Heart left ventricle (tissue), 16 donors: ENCODE data around the gene ITGB8. TPM values are rescaled to one million over a fixed set of nuclear protein-coding genes. Genes with fewer than 3 reads are reported as not detected.

Experiments
- ATAC-seq, 4 donors: fragments of 200-7000 bp; cut with Tn5 transposase; one replicate each; pipeline ENCODE4 v1.9.1; 2020 to 2022; ENCODE audit warnings: moderate library complexity in 4 of 4, mild to moderate bottlenecking in 3 of 4, moderate number of reproducible peaks in 1 of 4
- DNase-seq, 5 donors: peaks; one replicate each; pipeline ENCODE4 v3.0.0-alpha.2; 2020
- H3K27ac ChIP-seq, 12 donors: fragments of 200-600 bp; sonication (generic) in 4 of 12; one replicate each; pipeline versions ENCODE4 v1.5.0 to v1.8.0; 2016 to 2022; ENCODE audit warnings: mild to moderate bottlenecking in 2 of 12
- H3K27me3 ChIP-seq, 9 donors: fragments of 200-600 bp; sonication (generic) in 2 of 9; one replicate each; pipeline versions ENCODE4 v1.5.1 to v1.8.0; 2016 to 2022; ENCODE audit warnings: mild to moderate bottlenecking in 3 of 9
- H3K36me3 ChIP-seq, 9 donors: fragments of 200-600 bp; sonication (generic) in 2 of 9; one replicate each; pipeline versions ENCODE4 v1.5.0 to v1.8.0; 2018 to 2022; ENCODE audit warnings: mild to moderate bottlenecking in 2 of 9
- H3K4me1 ChIP-seq, 12 donors: fragments of 200-600 bp; sonication (generic) in 4 of 12; one replicate each; pipeline versions ENCODE4 v1.5.0 to v1.8.0; 2016 to 2022; ENCODE audit warnings: mild to moderate bottlenecking in 3 of 12
- H3K4me3 ChIP-seq, 12 donors: fragments of 200-600 bp; sonication (generic) in 4 of 12; one replicate each; pipeline versions ENCODE4 v1.5.0 to v1.8.0; 2017 to 2022; ENCODE audit warnings: mild to moderate bottlenecking in 9 of 12, moderate library complexity in 4 of 12
- H3K9me3 ChIP-seq, 12 donors: fragments of 200-600 bp; sonication (generic) in 4 of 12; one replicate each; pipeline versions ENCODE4 v1.5.0 to v1.8.0; 2016 to 2022; ENCODE audit warnings: mild to moderate bottlenecking in 1 of 12
- CTCF ChIP-seq, 12 donors: fragments of 200-600 bp; sonication (generic) in 4 of 12; IDR thresholded peaks; one replicate each; pipeline versions ENCODE4 v1.5.0 to v1.8.0; 2018 to 2022; ENCODE audit warnings: antibody characterized with exemption in 12 of 12, mild to moderate bottlenecking in 5 of 12
- POLR2A ChIP-seq, 2 donors: fragments of 450-650 bp; IDR thresholded peaks; one replicate each; pipeline ENCODE4 v1.6.1; 2017; ENCODE audit warnings: antibody characterized with exemption in 2 of 2, mild to moderate bottlenecking in 2 of 2, moderate library complexity in 2 of 2
- WGBS, 4 donors: extraction: QIAGEN DNeasy Blood & Tissue Kit in 2 of 4; methylation state at CpG; one replicate each; pipeline versions ENCODE4 v1.1.5 to v1.1.7; 2013 to 2018; 5-methylcytosine and 5-hydroxymethylcytosine counted together
- intact Hi-C, 10 donors: fragments of 100-400 bp; cut with DNase I; formaldehyde crosslinking; loops; one replicate each; pipeline versions ENCODE4 v1.11.1 to v1.14.2; 2022
- polyA plus RNA-seq, 2 donors: library from polyadenylated mRNA; stranded (reverse); fragments of 200-250 nt; gene quantifications; one replicate each; pipeline ENCODE4 v1.2.3, GENCODE V29; 2013
- total RNA-seq, 9 donors: library from RNA; depleted of rRNA in 2 of 9; stranded (reverse); fragments of >200 nt in 2 of 9; fragmentation: NEBNext Ultra II Directional in 3 of 9; extraction: Animal tissue kit (Norgen Biotek cat#: 25700) in 3 of 9; gene quantifications; one replicate each; pipeline versions ENCODE4 v1.1.0 to v1.2.4, GENCODE V29; 2016 to 2023
- donor health status: ischemic (EF 13 %, LVEDD 7.1; RV severe dilation, severe dysfunction).
- donor health status: healthy with polysubstance abuse.
- donor health status: DM: no; HTN: yes; CAD: no.
- donor health status: DM: no; HTN: no; CAD: no.
- donor health status: ischemic (EF 25% LVEDD 6.9; RV normal size, moderate dysfunction).
- donor health status: ischemic (EF 25% LVEDD 5.7; RV mildly dilated, moderate dysfunction).
- donor health status: healthy.
- donor health status: DM: yes; HTN: yes; CAD: no.
- donor health status: ischemic (EF 35%, LVEDD 5.7; RV mildly dilated, moderate dysfunction).
- donor health status: nonischemic (EF 11% LVEDD 7.7; RV severe dilation, severe dysfunction).
- donor health status: DM: yes; HTN: yes; CAD: no.
- donor health status: PGD.
- donor health status: ischemic (EF 29% LVEDD 5.4; RV normal size, mild dysfunction).
- donor health status: nonischemic (EF 23%, LVEDD 6.1; RV moderate dilation, normal function).

The ITGB8 gene
- total and polyA plus RNA-seq, 11 donors, result 0.61 to 16.0 (median 2.1) TPM

- intact Hi-C loops, result no loop called here
- 41 to 54% (median 50%) methylated on average over 2 of the region's 2 CpGs for WGBS, 4 donors
- TF ChIP-seq CTCF (IDR thresholded peaks at IDR 0.05) (no peak), POLR2A (IDR thresholded peaks at IDR 0.05) (no peak)
Observed at GRCh38 chr7:20343941-20344340, 13.2 kb downstream of the ITGB8 start.

GRCh38 chr7:20344396-20344795 lies 13.7 kb downstream of the ITGB8 start:
- Histone ChIP-seq H3K27me3 (no peaks in the 10 kb centered on the region), H3K4me1 (no peaks in the 10 kb centered on the region), H3K27ac (no peak overlapping the region), H3K36me3 (no peaks in the 10 kb centered on the region), H3K4me3 (no peak overlapping the region), H3K9me3 (no peaks in the 10 kb centered on the region)
- intact Hi-C loops, result no loop called here
- 91 to 94% (median 93%) methylated on average over 4 of the region's 4 CpGs for WGBS, 4 donors
- TF ChIP-seq POLR2A (IDR thresholded peaks at IDR 0.05), result no peak
- no peak for TF ChIP-seq CTCF (IDR thresholded peaks at IDR 0.05)
- DNase-seq, result no peak
- ATAC-seq, result no peak

More at GRCh38 chr7:20343941-20344340, 13.2 kb downstream of the ITGB8 start:
- Histone ChIP-seq H3K4me1 (no peaks in the 10 kb centered on the region), H3K4me3 (no peak overlapping the region), H3K27ac (no peak overlapping the region), H3K27me3 (no peaks in the 10 kb centered on the region), H3K36me3 (no peaks in the 10 kb centered on the region), H3K9me3 (no peaks in the 10 kb centered on the region)
- no peak for ATAC-seq
- DNase-seq, result no peak

GRCh38 chr7:20346577-20346976 lies 15.9 kb downstream of the ITGB8 start:
- Histone ChIP-seq H3K36me3 (no peaks in the 10 kb centered on the region), H3K27ac (no peak overlapping the region), H3K4me1 (peaks cover 0 to 12% (median 4%) of the 10 kb centered on the region in 12 donors), H3K9me3 (no peaks in the 10 kb centered on the region), H3K4me3 (no peak overlapping the region), H3K27me3 (no peaks in the 10 kb centered on the region)
- no peak for ATAC-seq
- no peak for TF ChIP-seq CTCF (IDR thresholded peaks at IDR 0.05)
- TF ChIP-seq POLR2A (IDR thresholded peaks at IDR 0.05), result no peak
- 83 to 90% (median 84%) methylated on average over 4 of the region's 4 CpGs for WGBS, 4 donors
- no peak for DNase-seq
- intact Hi-C loops, result no loop called here

DNA sequence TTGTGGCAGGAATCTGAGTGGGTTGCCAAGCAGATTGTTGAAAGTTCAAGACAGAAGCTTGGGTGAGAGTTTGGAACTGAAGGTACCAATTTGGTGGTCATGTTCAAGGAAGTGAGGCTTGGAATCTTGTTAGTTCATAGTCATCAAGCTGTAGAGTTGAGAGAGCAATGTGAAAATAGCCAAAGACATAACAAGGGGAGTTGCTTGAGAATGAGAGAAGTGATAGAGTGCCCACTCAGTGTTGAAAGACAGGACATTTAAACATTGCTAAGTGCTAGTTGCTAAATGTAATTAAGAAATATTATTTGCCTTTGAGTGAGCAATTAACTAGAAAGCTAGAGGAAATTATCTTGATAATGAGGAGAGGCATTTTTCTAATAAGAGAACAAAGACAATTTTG lies 17.0 kb downstream of the ITGB8 start:
- no peaks in the 10 kb centered on the region for H3K9me3 ChIP-seq
- no peak overlapping the region for H3K4me3 ChIP-seq
- H3K27ac ChIP-seq, result no peak overlapping the region
- H3K4me1 ChIP-seq, result peaks cover 0 to 22% (median 4%) of the 10 kb centered on the region in 12 donors
- DNase-seq (no peak), ATAC-seq (no peak)
- H3K27me3 ChIP-seq, result no peaks in the 10 kb centered on the region
- intact Hi-C loops, result no loop called here
- H3K36me3 ChIP-seq, result no peaks in the 10 kb centered on the region
- TF ChIP-seq CTCF (IDR thresholded peaks at IDR 0.05), result no peak
- no peak for TF ChIP-seq POLR2A (IDR thresholded peaks at IDR 0.05)
